WTC11 (cell line): ENCODE measurements around the gene SOCS7. TPM values are rescaled to one million over a fixed set of nuclear protein-coding genes. Genes with fewer than 3 reads are reported as not detected.

ENCODE experiments used
- ATAC-seq: fragments of 200-7000 bp; cut with Tn5 transposase; 2 replicates; pipeline ENCODE4 v1.10.0; 2021; ENCODE audit warnings: mild to moderate bottlenecking, moderate library complexity
- CTCF ChIA-PET: fragments of 300-600 bp; sonication (Branson Sonifier 250); formaldehyde crosslinking; loops from one replicate; lab custom pipeline; 2021; ENCODE audit warnings: antibody characterized with exemption; lab: Charles Lee
- POLR2A ChIA-PET: fragments of 350-600 bp; sonication (Branson Sonifier 250); formaldehyde crosslinking; loops from one replicate; lab custom pipeline; 2021; ENCODE audit warnings: antibody characterized with exemption; lab: Charles Lee
- DNase-seq: peaks from one replicate; pipeline ENCODE4 v3.0.0; 2021; ENCODE audit warnings: low spot score
- H3K27ac Mint-ChIP-seq: 2 replicates; pipeline ENCODE4 v1.8.0; 2021; ENCODE audit warnings: mixed read lengths
- H3K27me3 Mint-ChIP-seq: 2 replicates; pipeline ENCODE4 v1.8.0; 2021; ENCODE audit warnings: low read depth, mild to moderate bottlenecking, moderate library complexity, mixed read lengths
- H3K36me3 Mint-ChIP-seq: 2 replicates; pipeline ENCODE4 v1.8.0; 2021; ENCODE audit warnings: mixed read lengths
- H3K4me1 Mint-ChIP-seq: 2 replicates; pipeline ENCODE4 v1.8.0; 2022; ENCODE audit warnings: mixed read lengths
- H3K4me3 Mint-ChIP-seq: 2 replicates; pipeline ENCODE4 v1.8.0; 2021; ENCODE audit warnings: mild to moderate bottlenecking, moderate library complexity, mixed read lengths
- H3K9me3 Mint-ChIP-seq: 2 replicates; pipeline ENCODE4 v1.8.0; 2021; ENCODE audit warnings: mixed read lengths
- ATF1 ChIP-seq: sonication (generic); formaldehyde crosslinking; IDR thresholded peaks from 2 replicates; pipeline ENCODE4 v1.8.1; 2023; ENCODE audit warnings: mild to moderate bottlenecking, moderate library complexity, missing genetic modification reagents
- CREB1 ChIP-seq: sonication (generic); formaldehyde crosslinking; IDR thresholded peaks from 2 replicates; pipeline ENCODE4 v1.8.0; 2023; ENCODE audit warnings: mild to moderate bottlenecking, missing genetic modification reagents
- CREM ChIP-seq: sonication (generic); formaldehyde crosslinking; IDR thresholded peaks from 2 replicates; pipeline ENCODE4 v1.8.1; 2022; ENCODE audit warnings: mild to moderate bottlenecking, missing genetic modification reagents, moderate library complexity
- GTF2I ChIP-seq: fragments of 250-450 bp; sonication (Bioruptor Pico); conservative IDR thresholded peaks from 2 replicates; pipeline ENCODE4 v1.4.0; 2021; ENCODE audit warnings: mild to moderate bottlenecking
- SMAD3 ChIP-seq: sonication (generic); formaldehyde crosslinking; IDR thresholded peaks from 2 replicates; pipeline ENCODE4 v1.8.0; 2022; ENCODE audit warnings: missing genetic modification reagents, mild to moderate bottlenecking, borderline replicate concordance
- TP53 ChIP-seq: sonication (generic); formaldehyde crosslinking; IDR thresholded peaks from 2 replicates; pipeline ENCODE4 v1.8.1; 2023; ENCODE audit warnings: mild to moderate bottlenecking, missing genetic modification reagents
- ZNF317 ChIP-seq: sonication (generic); formaldehyde crosslinking; IDR thresholded peaks from 2 replicates; pipeline ENCODE4 v1.8.1; 2023; ENCODE audit warnings: low read depth, mild to moderate bottlenecking, moderate library complexity, missing genetic modification reagents, borderline replicate concordance
- ZNF396 ChIP-seq: fragments of 250-450 bp; sonication (Bioruptor Pico); IDR thresholded peaks from 2 replicates; pipeline ENCODE4 v1.8.0; 2021; ENCODE audit warnings: mild to moderate bottlenecking, moderate library complexity, borderline replicate concordance
- total RNA-seq: library from RNA; stranded (reverse); gene quantifications from 3 replicates; pipeline ENCODE4 v1.2.3, GENCODE V29; 2021
- TF ChIP-seq, protein P1 (sequence below): fragments of 250-450 bp; sonication (Bioruptor Pico); IDR thresholded peaks from 2 replicates; pipeline ENCODE4 v1.9.0; 2021; ENCODE audit warnings: mild to moderate bottlenecking
- TF ChIP-seq, protein P2 (sequence below): sonication (generic); formaldehyde crosslinking; IDR thresholded peaks from 2 replicates; pipeline ENCODE4 v1.8.0; 2023; ENCODE audit warnings: missing genetic modification reagents
- TF ChIP-seq, protein P3 (sequence below): sonication (generic); formaldehyde crosslinking; IDR thresholded peaks from 2 replicates; pipeline ENCODE4 v1.8.1; 2023; ENCODE audit warnings: mild to moderate bottlenecking, missing genetic modification reagents, moderate library complexity

The SOCS7 gene
- total RNA-seq, 1 experiment from 2014 or later = 33.6 TPM

DNA sequence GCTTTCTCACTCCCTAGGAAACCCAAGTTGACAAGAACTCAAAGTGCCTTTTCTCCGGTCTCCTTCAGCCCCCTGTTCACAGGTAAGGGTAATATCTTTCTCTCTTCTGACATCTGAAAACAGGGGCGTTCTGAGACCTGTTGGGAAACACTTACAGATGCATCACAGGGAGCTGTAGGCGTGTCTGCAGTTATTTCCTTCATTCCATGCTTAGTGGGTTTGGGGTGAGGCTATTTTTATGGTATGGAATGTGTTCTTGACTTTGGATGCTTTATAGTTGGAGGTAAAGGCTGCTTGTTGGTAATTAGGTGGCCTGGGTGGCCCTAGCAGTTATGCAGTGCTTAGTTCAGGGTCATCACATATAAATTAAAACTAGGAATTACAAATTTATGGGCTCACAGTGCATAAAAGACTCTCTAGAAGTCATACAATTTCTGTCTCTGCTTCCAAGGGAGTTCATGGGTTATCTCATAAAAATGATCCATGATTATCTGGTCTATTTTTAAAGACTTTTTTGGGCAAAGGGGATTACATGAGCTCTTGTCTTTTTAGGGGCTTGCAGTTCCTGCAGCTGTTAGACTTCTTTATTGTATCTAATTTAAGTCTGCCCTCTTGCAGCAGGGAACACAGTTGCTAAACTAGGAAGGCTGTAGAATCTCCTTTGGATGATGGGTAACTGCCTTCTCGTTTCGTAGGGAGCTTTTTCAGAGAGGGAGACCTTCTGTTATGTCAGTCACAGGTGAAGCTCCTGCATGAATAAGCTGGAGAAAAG lies 10.2 kb downstream of the SOCS7 start (continued):
- TF ChIP-seq, protein P1, sequence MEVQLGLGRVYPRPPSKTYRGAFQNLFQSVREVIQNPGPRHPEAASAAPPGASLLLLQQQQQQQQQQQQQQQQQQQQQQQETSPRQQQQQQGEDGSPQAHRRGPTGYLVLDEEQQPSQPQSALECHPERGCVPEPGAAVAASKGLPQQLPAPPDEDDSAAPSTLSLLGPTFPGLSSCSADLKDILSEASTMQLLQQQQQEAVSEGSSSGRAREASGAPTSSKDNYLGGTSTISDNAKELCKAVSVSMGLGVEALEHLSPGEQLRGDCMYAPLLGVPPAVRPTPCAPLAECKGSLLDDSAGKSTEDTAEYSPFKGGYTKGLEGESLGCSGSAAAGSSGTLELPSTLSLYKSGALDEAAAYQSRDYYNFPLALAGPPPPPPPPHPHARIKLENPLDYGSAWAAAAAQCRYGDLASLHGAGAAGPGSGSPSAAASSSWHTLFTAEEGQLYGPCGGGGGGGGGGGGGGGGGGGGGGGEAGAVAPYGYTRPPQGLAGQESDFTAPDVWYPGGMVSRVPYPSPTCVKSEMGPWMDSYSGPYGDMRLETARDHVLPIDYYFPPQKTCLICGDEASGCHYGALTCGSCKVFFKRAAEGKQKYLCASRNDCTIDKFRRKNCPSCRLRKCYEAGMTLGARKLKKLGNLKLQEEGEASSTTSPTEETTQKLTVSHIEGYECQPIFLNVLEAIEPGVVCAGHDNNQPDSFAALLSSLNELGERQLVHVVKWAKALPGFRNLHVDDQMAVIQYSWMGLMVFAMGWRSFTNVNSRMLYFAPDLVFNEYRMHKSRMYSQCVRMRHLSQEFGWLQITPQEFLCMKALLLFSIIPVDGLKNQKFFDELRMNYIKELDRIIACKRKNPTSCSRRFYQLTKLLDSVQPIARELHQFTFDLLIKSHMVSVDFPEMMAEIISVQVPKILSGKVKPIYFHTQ (CRISPR knock-in tag) = no peak
- TF ChIP-seq, protein P2, sequence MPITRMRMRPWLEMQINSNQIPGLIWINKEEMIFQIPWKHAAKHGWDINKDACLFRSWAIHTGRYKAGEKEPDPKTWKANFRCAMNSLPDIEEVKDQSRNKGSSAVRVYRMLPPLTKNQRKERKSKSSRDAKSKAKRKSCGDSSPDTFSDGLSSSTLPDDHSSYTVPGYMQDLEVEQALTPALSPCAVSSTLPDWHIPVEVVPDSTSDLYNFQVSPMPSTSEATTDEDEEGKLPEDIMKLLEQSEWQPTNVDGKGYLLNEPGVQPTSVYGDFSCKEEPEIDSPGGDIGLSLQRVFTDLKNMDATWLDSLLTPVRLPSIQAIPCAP (CRISPR knock-in tag) = no peak

DNA sequence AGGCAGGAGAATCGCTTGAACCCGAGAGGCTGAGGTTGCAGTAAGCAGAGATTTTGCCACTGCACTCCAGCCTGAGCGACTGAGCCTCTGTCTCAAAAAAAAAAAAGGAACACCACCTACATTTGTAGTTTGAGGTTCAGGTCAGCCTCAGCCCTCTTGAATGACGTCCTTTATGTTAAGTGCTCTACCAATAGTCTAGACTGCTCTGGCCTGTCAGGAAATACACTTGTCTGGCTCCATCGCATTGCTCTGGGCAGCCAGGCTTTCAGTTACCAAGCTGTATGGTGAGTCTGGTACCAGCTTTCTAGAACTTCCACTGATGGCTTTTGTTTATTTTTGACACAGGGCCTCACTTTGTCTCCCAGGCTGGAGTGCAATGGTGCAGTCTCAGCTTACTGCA lies 11.4 kb downstream of the SOCS7 start:
- H3K4me1 Mint-ChIP-seq = peaks cover 36% of the 10 kb centered on the region
- H3K4me3 Mint-ChIP-seq = no peak overlapping the region
- POLR2A ChIA-PET = no interaction called here
- DNase-seq (no peak), ATAC-seq (no peak)
- no peaks in the 10 kb centered on the region for H3K27me3 Mint-ChIP-seq
- TF ChIP-seq TP53 (CRISPR knock-in tag) (no peak), SMAD3 (CRISPR knock-in tag) (no peak), ATF1 (CRISPR knock-in tag) (no peak)
- peaks cover 17% of the 10 kb centered on the region for H3K36me3 Mint-ChIP-seq
- H3K27ac Mint-ChIP-seq = no peak overlapping the region
- no peaks in the 10 kb centered on the region for H3K9me3 Mint-ChIP-seq
- CTCF ChIA-PET = interaction anchor here (0.9 to 2.8 kb wide), 4 partner anchors 14 to 48 kb away, joined by 3 to 9 read pairs (median 5); no protein-coding TSS in a partner anchor

DNA sequence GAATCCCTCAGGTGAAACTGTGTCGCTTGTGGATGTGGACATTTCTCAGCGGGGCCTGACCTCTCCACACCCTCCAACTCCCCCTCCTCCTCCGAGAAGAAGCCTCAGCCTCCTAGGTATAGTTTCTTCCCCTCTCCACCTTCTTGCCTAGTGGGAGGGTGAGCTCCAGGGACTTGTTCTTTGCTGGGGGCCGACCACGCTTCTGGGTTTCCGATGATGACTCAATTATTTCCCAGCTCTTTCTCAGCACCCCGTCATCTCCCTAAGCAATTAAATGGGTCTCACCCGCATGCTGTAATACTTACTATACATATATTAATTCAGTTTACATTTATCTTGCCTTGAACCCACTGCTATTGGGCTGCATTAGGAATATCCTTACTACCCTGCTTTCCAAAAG lies 13.1 kb downstream of the SOCS7 start:
- Mint-ChIP-seq H3K4me3 (no peak overlapping the region), H3K36me3 (peaks cover 30% of the 10 kb centered on the region), H3K27me3 (no peaks in the 10 kb centered on the region), H3K27ac (peak overlapping the region; percentile 53; the same call in 1 of the 2 replicates), H3K9me3 (no peaks in the 10 kb centered on the region), H3K4me1 (peaks cover 22% of the 10 kb centered on the region)
- TF ChIP-seq ZNF317 (CRISPR knock-in tag) = no peak
- no peak for TF ChIP-seq ZNF396 (CRISPR knock-in tag)
- TF ChIP-seq GTF2I (CRISPR knock-in tag) = no peak
- no peak for TF ChIP-seq CREM (CRISPR knock-in tag)
- ChIA-PET POLR2A (no interaction called here), CTCF (interaction anchor here (1.1 to 2.3 kb wide), 2 partner anchors 16 to 50 kb away, joined by 4 to 8 read pairs; no protein-coding TSS in a partner anchor)
- ATAC-seq = no peak
- no peak for DNase-seq

DNA sequence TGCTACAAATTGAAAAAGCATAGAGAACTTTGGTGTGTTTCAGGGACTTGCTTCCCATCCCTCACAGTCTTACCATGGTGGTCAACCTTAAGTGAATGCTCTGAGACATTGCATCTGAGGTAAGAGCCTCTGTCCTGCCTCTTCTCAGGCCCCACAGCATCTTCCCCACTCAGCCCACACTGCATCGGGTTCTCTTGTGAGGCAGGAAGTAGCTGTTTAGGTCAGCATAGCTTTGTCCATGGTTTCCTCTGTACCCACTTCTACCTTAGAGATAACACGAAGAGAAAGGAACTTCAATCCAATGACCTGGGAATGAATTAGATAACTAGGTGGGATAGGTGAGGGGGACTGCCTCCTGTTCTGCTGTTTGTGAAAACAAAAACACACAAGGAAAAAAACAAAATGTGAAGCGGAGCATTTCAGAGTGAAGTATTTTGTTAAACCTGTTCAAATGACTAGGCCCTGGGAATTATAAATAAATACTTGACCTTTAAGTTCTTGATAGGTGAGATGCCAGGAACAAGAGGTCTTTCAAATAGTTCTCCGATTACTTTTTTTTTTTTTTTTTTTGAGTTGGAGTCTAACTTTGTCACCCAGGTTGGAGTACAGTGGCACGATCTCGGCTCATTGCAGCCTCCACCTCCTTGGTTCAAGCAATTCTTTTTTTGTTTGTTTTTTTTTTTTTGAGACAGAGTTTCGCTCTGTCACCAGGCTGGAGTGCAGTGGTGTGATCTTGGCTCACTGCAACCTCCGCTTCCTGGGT lies 17.7 kb downstream of the SOCS7 start:
- Mint-ChIP-seq H3K36me3 (peaks cover 50% of the 10 kb centered on the region), H3K27me3 (no peaks in the 10 kb centered on the region), H3K9me3 (no peaks in the 10 kb centered on the region), H3K4me1 (no peaks in the 10 kb centered on the region), H3K4me3 (no peak overlapping the region), H3K27ac (no peak overlapping the region)
- DNase-seq (no peak), ATAC-seq (no peak)
- POLR2A ChIA-PET = no interaction called here
- CTCF ChIA-PET = interaction anchor here (0.7 to 1.5 kb wide), 4 partner anchors 12 to 307 kb away, joined by 3 to 5 read pairs (median 3); no protein-coding TSS in a partner anchor
- TF ChIP-seq CREB1 (CRISPR knock-in tag) = no peak
- TF ChIP-seq, protein P3, sequence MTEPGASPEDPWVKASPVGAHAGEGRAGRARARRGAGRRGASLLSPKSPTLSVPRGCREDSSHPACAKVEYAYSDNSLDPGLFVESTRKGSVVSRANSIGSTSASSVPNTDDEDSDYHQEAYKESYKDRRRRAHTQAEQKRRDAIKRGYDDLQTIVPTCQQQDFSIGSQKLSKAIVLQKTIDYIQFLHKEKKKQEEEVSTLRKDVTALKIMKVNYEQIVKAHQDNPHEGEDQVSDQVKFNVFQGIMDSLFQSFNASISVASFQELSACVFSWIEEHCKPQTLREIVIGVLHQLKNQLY = no peak
